GM12878 (cell line): ENCODE data around the gene HES7. TPM values are rescaled to one million over a fixed set of nuclear protein-coding genes. Genes with fewer than 3 reads are reported as not detected.

Experiments used
- BACH1 ChIP-seq: fragments of 450-650 bp; IDR thresholded peaks from 2 replicates; pipeline ENCODE4 v1.6.1; 2017; ENCODE audit warnings: mild to moderate bottlenecking, borderline replicate concordance
- BHLHE40 ChIP-seq, 2 experiments: fragments of 450-650 bp in 1 of 2; IDR thresholded peaks; 2 replicates each; pipeline ENCODE4 v1.6.1; 2011 to 2017; ENCODE audit warnings: low read depth in 2 of 2, borderline replicate concordance in 1 of 2, improper control_type of control experiment in 1 of 2, low read length in 1 of 2, mild to moderate bottlenecking in 1 of 2
- CEBPB ChIP-seq, 2 experiments: fragments of 150-350 bp in 1 of 2; IDR thresholded peaks; 2 replicates each; pipeline ENCODE4 v1.6.1; 2012 to 2014; ENCODE audit warnings: low read depth in 2 of 2, low read length in 2 of 2, borderline replicate concordance in 1 of 2, inconsistent platforms in 1 of 2
- CHD2 ChIP-seq: IDR thresholded peaks from 2 replicates; pipeline ENCODE4 v1.6.1; 2011; ENCODE audit warnings: low read depth, low read length, improper control_type of control experiment, borderline replicate concordance
- RAD21 ChIP-seq: IDR thresholded peaks from 2 replicates; pipeline ENCODE4 v1.6.1; 2011; ENCODE audit warnings: mild to moderate bottlenecking, low read depth, low read length, moderate library complexity; ENCODE audit not compliant: insufficient read depth
- RB1 ChIP-seq: fragments of 450-650 bp; formaldehyde crosslinking; IDR thresholded peaks from 2 replicates; pipeline ENCODE4 v1.6.1; 2017; ENCODE audit warnings: mild to moderate bottlenecking, borderline replicate concordance
- SPI1 ChIP-seq: IDR thresholded peaks from 2 replicates; pipeline ENCODE4 v1.6.1; 2011; ENCODE audit warnings: low read depth, mild to moderate bottlenecking, low read length, moderate library complexity, borderline replicate concordance; ENCODE audit not compliant: insufficient read depth
- SUZ12 ChIP-seq: fragments of 200-600 bp; sonication (generic); IDR thresholded peaks from one replicate; pipeline ENCODE4 v1.6.1; 2018; ENCODE audit warnings: antibody characterized with exemption, mild to moderate bottlenecking; ENCODE audit not compliant: unreplicated experiment
- ZNF622 ChIP-seq: fragments of 450-650 bp; IDR thresholded peaks from 2 replicates; pipeline ENCODE4 v1.6.1; 2017; ENCODE audit warnings: mild to moderate bottlenecking, inconsistent platforms
- polyA plus RNA-seq, 11 experiments: library from polyadenylated mRNA; depleted of rRNA in 4 of 11; unstranded in 6 of 11; stranded (reverse) in 5 of 11; fragments of >200 nt; fragmentation: Nextera tagmentation in 4 of 11; fragmentation: Illumina TruSeq in 1 of 11; extraction: Ambion mirVana in 4 of 11; extraction: Trizol in 1 of 11; gene quantifications; 1 replicate in 1 of 11; 2 replicates in 10 of 11; pipeline versions ENCODE4 v1.2.1 to v1.2.3, GENCODE V29; 2011 to 2016; ENCODE audit warnings: inconsistent platforms in 2 of 11, missing spikeins in 2 of 11, low read depth in 1 of 11
- total RNA-seq, 4 experiments: library from RNA; depleted of rRNA in 3 of 4; stranded (reverse); fragments of >200 nt in 3 of 4; fragmentation: Illumina TruSeq in 1 of 4; extraction: Trizol in 1 of 4; gene quantifications; 2 replicates each; pipeline versions ENCODE4 v1.2.1 to v1.2.3, GENCODE V29; 2013 to 2021
- TF ChIP-seq, protein P1 (sequence below): fragments of 450-650 bp; IDR thresholded peaks from 2 replicates; pipeline ENCODE4 v1.6.1; 2017; ENCODE audit warnings: mild to moderate bottlenecking, moderate library complexity
- TF ChIP-seq, protein P2 (sequence below): fragments of 450-650 bp; formaldehyde crosslinking; IDR thresholded peaks from 2 replicates; pipeline ENCODE4 v1.5.0; 2022; ENCODE audit warnings: mild to moderate bottlenecking, missing genetic modification characterization
- TF ChIP-seq, protein P3 (sequence below): fragments of 450-650 bp; IDR thresholded peaks from 2 replicates; pipeline ENCODE4 v1.6.1; 2017; ENCODE audit warnings: antibody characterized with exemption, mild to moderate bottlenecking, moderate library complexity
- TF ChIP-seq, protein P4 (sequence below): fragments of 450-650 bp; IDR thresholded peaks from 2 replicates; pipeline ENCODE4 v1.6.1; 2017; ENCODE audit warnings: mild to moderate bottlenecking

Gene HES7
- total and polyA plus RNA-seq, 10 of the 15 experiments (the other 5 are each of a cell fraction or from before 2014, with no cell fraction given) = 0.07 to 1.3 (median 0.63) TPM; not detected in 4

DNA sequence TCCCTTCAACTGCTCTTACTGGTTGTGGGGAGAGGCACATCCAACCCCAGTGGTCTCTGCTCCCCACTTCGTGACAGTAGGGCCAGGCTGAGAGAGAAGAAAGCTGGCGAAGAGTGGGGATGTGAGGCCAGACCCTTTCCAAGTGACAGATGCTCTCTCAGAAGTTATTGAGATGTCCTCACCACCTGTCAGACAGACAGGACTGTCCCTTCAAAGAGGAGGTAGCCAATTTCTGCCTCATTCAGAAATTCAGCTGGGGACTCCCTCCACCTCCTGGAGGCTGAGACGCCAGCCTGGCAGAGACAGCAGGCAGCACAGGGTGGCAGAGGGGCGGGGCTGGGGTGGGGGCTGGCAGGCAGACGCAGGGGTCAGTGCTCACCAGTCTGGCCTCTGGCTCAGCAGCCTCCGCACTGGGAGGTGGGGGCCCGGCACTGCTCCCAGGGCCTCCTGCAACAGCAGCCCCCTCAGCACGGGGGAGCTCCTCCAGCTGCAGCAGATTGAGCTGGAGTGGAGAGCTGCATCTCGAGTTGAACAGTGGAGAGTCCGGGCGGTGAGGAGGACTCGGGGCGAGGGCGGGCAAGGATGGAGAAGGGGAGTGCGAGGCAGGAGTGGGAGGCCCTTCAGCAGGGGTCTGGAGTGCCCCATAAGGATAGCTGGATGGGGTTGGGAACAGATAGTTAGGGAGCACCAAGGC, 19.1 kb upstream of the HES7 start (continued):
- TF ChIP-seq, protein P1, sequence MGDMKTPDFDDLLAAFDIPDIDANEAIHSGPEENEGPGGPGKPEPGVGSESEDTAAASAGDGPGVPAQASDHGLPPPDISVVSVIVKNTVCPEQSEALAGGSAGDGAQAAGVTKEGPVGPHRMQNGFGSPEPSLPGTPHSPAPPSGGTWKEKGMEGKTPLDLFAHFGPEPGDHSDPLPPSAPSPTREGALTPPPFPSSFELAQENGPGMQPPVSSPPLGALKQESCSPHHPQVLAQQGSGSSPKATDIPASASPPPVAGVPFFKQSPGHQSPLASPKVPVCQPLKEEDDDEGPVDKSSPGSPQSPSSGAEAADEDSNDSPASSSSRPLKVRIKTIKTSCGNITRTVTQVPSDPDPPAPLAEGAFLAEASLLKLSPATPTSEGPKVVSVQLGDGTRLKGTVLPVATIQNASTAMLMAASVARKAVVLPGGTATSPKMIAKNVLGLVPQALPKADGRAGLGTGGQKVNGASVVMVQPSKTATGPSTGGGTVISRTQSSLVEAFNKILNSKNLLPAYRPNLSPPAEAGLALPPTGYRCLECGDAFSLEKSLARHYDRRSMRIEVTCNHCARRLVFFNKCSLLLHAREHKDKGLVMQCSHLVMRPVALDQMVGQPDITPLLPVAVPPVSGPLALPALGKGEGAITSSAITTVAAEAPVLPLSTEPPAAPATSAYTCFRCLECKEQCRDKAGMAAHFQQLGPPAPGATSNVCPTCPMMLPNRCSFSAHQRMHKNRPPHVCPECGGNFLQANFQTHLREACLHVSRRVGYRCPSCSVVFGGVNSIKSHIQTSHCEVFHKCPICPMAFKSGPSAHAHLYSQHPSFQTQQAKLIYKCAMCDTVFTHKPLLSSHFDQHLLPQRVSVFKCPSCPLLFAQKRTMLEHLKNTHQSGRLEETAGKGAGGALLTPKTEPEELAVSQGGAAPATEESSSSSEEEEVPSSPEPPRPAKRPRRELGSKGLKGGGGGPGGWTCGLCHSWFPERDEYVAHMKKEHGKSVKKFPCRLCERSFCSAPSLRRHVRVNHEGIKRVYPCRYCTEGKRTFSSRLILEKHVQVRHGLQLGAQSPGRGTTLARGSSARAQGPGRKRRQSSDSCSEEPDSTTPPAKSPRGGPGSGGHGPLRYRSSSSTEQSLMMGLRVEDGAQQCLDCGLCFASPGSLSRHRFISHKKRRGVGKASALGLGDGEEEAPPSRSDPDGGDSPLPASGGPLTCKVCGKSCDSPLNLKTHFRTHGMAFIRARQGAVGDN = no peak
- TF ChIP-seq BACH1 = no peak
- no peak for TF ChIP-seq RB1
- no peak for TF ChIP-seq BHLHE40 (IDR thresholded peaks at IDR 0.05; ENCODE audit: borderline replicate concordance in 1 of 2, low read depth in 2 of 2, low read length in 1 of 2)
- no peak for TF ChIP-seq CEBPB (IDR thresholded peaks at IDR 0.05; ENCODE audit: borderline replicate concordance in 1 of 2, low read depth in 2 of 2, low read length in 2 of 2)
- TF ChIP-seq ZNF622 = no peak
- TF ChIP-seq, protein P2, sequence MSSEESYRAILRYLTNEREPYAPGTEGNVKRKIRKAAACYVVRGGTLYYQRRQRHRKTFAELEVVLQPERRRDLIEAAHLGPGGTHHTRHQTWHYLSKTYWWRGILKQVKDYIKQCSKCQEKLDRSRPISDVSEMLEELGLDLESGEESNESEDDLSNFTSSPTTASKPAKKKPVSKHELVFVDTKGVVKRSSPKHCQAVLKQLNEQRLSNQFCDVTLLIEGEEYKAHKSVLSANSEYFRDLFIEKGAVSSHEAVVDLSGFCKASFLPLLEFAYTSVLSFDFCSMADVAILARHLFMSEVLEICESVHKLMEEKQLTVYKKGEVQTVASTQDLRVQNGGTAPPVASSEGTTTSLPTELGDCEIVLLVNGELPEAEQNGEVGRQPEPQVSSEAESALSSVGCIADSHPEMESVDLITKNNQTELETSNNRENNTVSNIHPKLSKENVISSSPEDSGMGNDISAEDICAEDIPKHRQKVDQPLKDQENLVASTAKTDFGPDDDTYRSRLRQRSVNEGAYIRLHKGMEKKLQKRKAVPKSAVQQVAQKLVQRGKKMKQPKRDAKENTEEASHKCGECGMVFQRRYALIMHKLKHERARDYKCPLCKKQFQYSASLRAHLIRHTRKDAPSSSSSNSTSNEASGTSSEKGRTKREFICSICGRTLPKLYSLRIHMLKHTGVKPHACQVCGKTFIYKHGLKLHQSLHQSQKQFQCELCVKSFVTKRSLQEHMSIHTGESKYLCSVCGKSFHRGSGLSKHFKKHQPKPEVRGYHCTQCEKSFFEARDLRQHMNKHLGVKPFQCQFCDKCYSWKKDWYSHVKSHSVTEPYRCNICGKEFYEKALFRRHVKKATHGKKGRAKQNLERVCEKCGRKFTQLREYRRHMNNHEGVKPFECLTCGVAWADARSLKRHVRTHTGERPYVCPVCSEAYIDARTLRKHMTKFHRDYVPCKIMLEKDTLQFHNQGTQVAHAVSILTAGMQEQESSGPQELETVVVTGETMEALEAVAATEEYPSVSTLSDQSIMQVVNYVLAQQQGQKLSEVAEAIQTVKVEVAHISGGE (CRISPR knock-in tag) = no peak
- TF ChIP-seq, protein P3, sequence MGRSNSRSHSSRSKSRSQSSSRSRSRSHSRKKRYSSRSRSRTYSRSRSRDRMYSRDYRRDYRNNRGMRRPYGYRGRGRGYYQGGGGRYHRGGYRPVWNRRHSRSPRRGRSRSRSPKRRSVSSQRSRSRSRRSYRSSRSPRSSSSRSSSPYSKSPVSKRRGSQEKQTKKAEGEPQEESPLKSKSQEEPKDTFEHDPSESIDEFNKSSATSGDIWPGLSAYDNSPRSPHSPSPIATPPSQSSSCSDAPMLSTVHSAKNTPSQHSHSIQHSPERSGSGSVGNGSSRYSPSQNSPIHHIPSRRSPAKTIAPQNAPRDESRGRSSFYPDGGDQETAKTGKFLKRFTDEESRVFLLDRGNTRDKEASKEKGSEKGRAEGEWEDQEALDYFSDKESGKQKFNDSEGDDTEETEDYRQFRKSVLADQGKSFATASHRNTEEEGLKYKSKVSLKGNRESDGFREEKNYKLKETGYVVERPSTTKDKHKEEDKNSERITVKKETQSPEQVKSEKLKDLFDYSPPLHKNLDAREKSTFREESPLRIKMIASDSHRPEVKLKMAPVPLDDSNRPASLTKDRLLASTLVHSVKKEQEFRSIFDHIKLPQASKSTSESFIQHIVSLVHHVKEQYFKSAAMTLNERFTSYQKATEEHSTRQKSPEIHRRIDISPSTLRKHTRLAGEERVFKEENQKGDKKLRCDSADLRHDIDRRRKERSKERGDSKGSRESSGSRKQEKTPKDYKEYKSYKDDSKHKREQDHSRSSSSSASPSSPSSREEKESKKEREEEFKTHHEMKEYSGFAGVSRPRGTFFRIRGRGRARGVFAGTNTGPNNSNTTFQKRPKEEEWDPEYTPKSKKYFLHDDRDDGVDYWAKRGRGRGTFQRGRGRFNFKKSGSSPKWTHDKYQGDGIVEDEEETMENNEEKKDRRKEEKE = no peak
- TF ChIP-seq SPI1 = no peak
- no peak for TF ChIP-seq SUZ12
- TF ChIP-seq CHD2 = no peak
- TF ChIP-seq RAD21 = no peak
- TF ChIP-seq, protein P4, sequence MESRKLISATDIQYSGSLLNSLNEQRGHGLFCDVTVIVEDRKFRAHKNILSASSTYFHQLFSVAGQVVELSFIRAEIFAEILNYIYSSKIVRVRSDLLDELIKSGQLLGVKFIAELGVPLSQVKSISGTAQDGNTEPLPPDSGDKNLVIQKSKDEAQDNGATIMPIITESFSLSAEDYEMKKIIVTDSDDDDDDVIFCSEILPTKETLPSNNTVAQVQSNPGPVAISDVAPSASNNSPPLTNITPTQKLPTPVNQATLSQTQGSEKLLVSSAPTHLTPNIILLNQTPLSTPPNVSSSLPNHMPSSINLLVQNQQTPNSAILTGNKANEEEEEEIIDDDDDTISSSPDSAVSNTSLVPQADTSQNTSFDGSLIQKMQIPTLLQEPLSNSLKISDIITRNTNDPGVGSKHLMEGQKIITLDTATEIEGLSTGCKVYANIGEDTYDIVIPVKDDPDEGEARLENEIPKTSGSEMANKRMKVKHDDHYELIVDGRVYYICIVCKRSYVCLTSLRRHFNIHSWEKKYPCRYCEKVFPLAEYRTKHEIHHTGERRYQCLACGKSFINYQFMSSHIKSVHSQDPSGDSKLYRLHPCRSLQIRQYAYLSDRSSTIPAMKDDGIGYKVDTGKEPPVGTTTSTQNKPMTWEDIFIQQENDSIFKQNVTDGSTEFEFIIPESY = no peak
